WTC11 (cell line): ENCODE results near the gene PDE6G. TPM values are rescaled to one million over a fixed set of nuclear protein-coding genes. Genes with fewer than 3 reads are reported as not detected.

ENCODE experiments used
- ATAC-seq: fragments of 200-7000 bp; cut with Tn5 transposase; 2 replicates; pipeline ENCODE4 v1.10.0; 2021; ENCODE audit warnings: mild to moderate bottlenecking, moderate library complexity
- CTCF ChIA-PET: fragments of 300-600 bp; sonication (Branson Sonifier 250); formaldehyde crosslinking; loops from one replicate; lab custom pipeline; 2021; ENCODE audit warnings: antibody characterized with exemption; lab: Charles Lee
- POLR2A ChIA-PET: fragments of 350-600 bp; sonication (Branson Sonifier 250); formaldehyde crosslinking; loops from one replicate; lab custom pipeline; 2021; ENCODE audit warnings: antibody characterized with exemption; lab: Charles Lee
- DNase-seq: peaks from one replicate; pipeline ENCODE4 v3.0.0; 2021; ENCODE audit warnings: low spot score
- H3K27ac Mint-ChIP-seq: 2 replicates; pipeline ENCODE4 v1.8.0; 2021; ENCODE audit warnings: mixed read lengths
- H3K27me3 Mint-ChIP-seq: 2 replicates; pipeline ENCODE4 v1.8.0; 2021; ENCODE audit warnings: low read depth, mild to moderate bottlenecking, moderate library complexity, mixed read lengths
- H3K36me3 Mint-ChIP-seq: 2 replicates; pipeline ENCODE4 v1.8.0; 2021; ENCODE audit warnings: mixed read lengths
- H3K4me1 Mint-ChIP-seq: 2 replicates; pipeline ENCODE4 v1.8.0; 2022; ENCODE audit warnings: mixed read lengths
- H3K4me3 Mint-ChIP-seq: 2 replicates; pipeline ENCODE4 v1.8.0; 2021; ENCODE audit warnings: mild to moderate bottlenecking, moderate library complexity, mixed read lengths
- H3K9me3 Mint-ChIP-seq: 2 replicates; pipeline ENCODE4 v1.8.0; 2021; ENCODE audit warnings: mixed read lengths
- CBFB ChIP-seq: sonication (generic); formaldehyde crosslinking; IDR thresholded peaks from 2 replicates; pipeline ENCODE4 v1.8.1; 2022; ENCODE audit warnings: mild to moderate bottlenecking, low read depth, missing genetic modification reagents
- ELF4 ChIP-seq: sonication (generic); formaldehyde crosslinking; IDR thresholded peaks from 2 replicates; pipeline ENCODE4 v1.8.1; 2022; ENCODE audit warnings: low read depth, mild to moderate bottlenecking, moderate library complexity, missing genetic modification reagents
- ETV6 ChIP-seq: sonication (generic); formaldehyde crosslinking; IDR thresholded peaks from 2 replicates; pipeline ENCODE4 v1.8.1; 2022; ENCODE audit warnings: mild to moderate bottlenecking, missing genetic modification reagents
- GRHL2 ChIP-seq: fragments of 250-450 bp; sonication (Bioruptor Pico); IDR thresholded peaks from 2 replicates; pipeline ENCODE4 v1.8.0; 2022; ENCODE audit warnings: mild to moderate bottlenecking, moderate library complexity; ENCODE audit not compliant: insufficient replicate concordance, severe bottlenecking
- HMGA2 ChIP-seq: fragments of 250-450 bp; sonication (Bioruptor Pico); IDR thresholded peaks from 2 replicates; pipeline ENCODE4 v1.4.0; 2021; ENCODE audit warnings: mild to moderate bottlenecking, moderate library complexity
- JAZF1 ChIP-seq: fragments of 250-450 bp; sonication (Bioruptor Pico); IDR thresholded peaks from 2 replicates; pipeline ENCODE4 v1.9.0; 2021; ENCODE audit warnings: moderate library complexity, mild to moderate bottlenecking, inconsistent platforms
- JUN ChIP-seq: sonication (generic); formaldehyde crosslinking; IDR thresholded peaks from 2 replicates; pipeline ENCODE4 v1.8.0; 2023; ENCODE audit warnings: mild to moderate bottlenecking, missing genetic modification reagents
- MXD4 ChIP-seq: fragments of 250-450 bp; sonication (Bioruptor Pico); IDR thresholded peaks from 2 replicates; pipeline ENCODE4 v1.8.0; 2021; ENCODE audit warnings: mild to moderate bottlenecking, moderate library complexity, borderline replicate concordance
- NFATC4 ChIP-seq: fragments of 250-450 bp; sonication (Bioruptor Pico); IDR thresholded peaks from 2 replicates; pipeline ENCODE4 v1.9.0; 2021; ENCODE audit warnings: mild to moderate bottlenecking
- NR3C1 ChIP-seq: sonication (generic); formaldehyde crosslinking; conservative IDR thresholded peaks from 2 replicates; pipeline ENCODE4 v1.8.1; 2023; ENCODE audit warnings: low read depth, mild to moderate bottlenecking, missing genetic modification reagents
- ZNF219 ChIP-seq: sonication (generic); formaldehyde crosslinking; IDR thresholded peaks from 2 replicates; pipeline ENCODE4 v1.8.0; 2023; ENCODE audit warnings: missing genetic modification reagents, mild to moderate bottlenecking, borderline replicate concordance
- ZNF317 ChIP-seq: sonication (generic); formaldehyde crosslinking; IDR thresholded peaks from 2 replicates; pipeline ENCODE4 v1.8.1; 2023; ENCODE audit warnings: low read depth, mild to moderate bottlenecking, moderate library complexity, missing genetic modification reagents, borderline replicate concordance
- ZNF416 ChIP-seq: fragments of 250-450 bp; sonication (Bioruptor Pico); IDR thresholded peaks from 2 replicates; pipeline ENCODE4 v1.9.0; 2021; ENCODE audit warnings: mild to moderate bottlenecking, inconsistent platforms
- total RNA-seq: library from RNA; stranded (reverse); gene quantifications from 3 replicates; pipeline ENCODE4 v1.2.3, GENCODE V29; 2021
- TF ChIP-seq, protein P1 (sequence below): sonication (generic); formaldehyde crosslinking; IDR thresholded peaks from 2 replicates; pipeline ENCODE4 v1.8.1; 2022; ENCODE audit warnings: low read depth, missing genetic modification reagents, borderline replicate concordance
- TF ChIP-seq, protein P2 (sequence below): fragments of 250-450 bp; sonication (Bioruptor Pico); IDR thresholded peaks from 2 replicates; pipeline ENCODE4 v2.1.2; 2022; ENCODE audit warnings: mild to moderate bottlenecking, moderate library complexity
- TF ChIP-seq, protein P3 (sequence below): sonication (generic); formaldehyde crosslinking; conservative IDR thresholded peaks from 2 replicates; pipeline ENCODE4 v1.8.1; 2022; ENCODE audit warnings: mild to moderate bottlenecking, missing genetic modification reagents
- TF ChIP-seq, protein P4 (sequence below): sonication (generic); formaldehyde crosslinking; IDR thresholded peaks from 2 replicates; pipeline ENCODE4 v1.8.1; 2023; ENCODE audit warnings: mild to moderate bottlenecking, missing genetic modification reagents
- TF ChIP-seq, protein P5 (sequence below): sonication (generic); formaldehyde crosslinking; IDR thresholded peaks from 2 replicates; pipeline ENCODE4 v1.8.0; 2022; ENCODE audit warnings: mild to moderate bottlenecking, missing genetic modification reagents
- TF ChIP-seq, protein P6 (sequence below): fragments of 250-450 bp; sonication (Bioruptor Pico); IDR thresholded peaks from 2 replicates; pipeline ENCODE4 v1.9.0; 2021; ENCODE audit warnings: mild to moderate bottlenecking
- TF ChIP-seq, protein P7 (sequence below): fragments of 250-450 bp; sonication (Bioruptor Pico); IDR thresholded peaks from 2 replicates; pipeline ENCODE4 v1.9.0; 2021; ENCODE audit warnings: moderate library complexity, mild to moderate bottlenecking, inconsistent platforms, borderline replicate concordance
- TF ChIP-seq, protein P8 (sequence below): fragments of 200-600 bp; IDR thresholded peaks from 2 replicates; pipeline ENCODE4 v1.8.0; 2022; ENCODE audit warnings: antibody characterized with exemption

Gene PDE6G
- total RNA-seq, 1 experiment from 2014 or later: 4.4 TPM

DNA sequence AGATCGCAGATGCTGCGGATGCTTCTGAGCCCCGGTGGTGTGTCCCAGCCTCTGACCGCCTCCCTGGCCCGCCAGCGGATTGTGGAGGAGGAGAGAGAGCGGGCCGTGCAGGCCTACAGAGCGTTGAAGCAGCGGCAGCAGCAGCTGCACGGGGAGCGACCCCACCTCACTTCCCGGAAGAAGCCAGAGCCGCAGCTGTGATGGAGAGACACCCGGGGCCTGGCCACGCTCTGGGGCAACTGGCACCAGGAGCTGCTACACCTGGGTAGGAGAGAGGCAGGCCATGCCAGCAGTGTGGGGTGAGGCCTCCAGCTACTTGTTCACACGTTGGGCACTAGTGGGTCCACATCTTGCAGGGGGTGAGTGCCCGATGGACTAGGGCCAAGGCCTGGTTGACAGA lies 16.2 kb upstream of the PDE6G start:
- peaks cover 53% of the 10 kb centered on the region for H3K36me3 Mint-ChIP-seq
- H3K9me3 Mint-ChIP-seq: no peaks in the 10 kb centered on the region
- H3K4me1 Mint-ChIP-seq: peaks cover 10% of the 10 kb centered on the region
- no peak overlapping the region for H3K4me3 Mint-ChIP-seq
- POLR2A ChIA-PET: no interaction called here
- TF ChIP-seq GRHL2 (no peak), ELF4 (CRISPR knock-in tag) (no peak), NR3C1 (CRISPR knock-in tag) (no peak), ZNF219 (CRISPR knock-in tag) (no peak), ZNF317 (CRISPR knock-in tag) (no peak), CBFB (no peak)
- TF ChIP-seq, protein P1, sequence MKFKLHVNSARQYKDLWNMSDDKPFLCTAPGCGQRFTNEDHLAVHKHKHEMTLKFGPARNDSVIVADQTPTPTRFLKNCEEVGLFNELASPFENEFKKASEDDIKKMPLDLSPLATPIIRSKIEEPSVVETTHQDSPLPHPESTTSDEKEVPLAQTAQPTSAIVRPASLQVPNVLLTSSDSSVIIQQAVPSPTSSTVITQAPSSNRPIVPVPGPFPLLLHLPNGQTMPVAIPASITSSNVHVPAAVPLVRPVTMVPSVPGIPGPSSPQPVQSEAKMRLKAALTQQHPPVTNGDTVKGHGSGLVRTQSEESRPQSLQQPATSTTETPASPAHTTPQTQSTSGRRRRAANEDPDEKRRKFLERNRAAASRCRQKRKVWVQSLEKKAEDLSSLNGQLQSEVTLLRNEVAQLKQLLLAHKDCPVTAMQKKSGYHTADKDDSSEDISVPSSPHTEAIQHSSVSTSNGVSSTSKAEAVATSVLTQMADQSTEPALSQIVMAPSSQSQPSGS (CRISPR knock-in tag): no peak
- TF ChIP-seq, protein P2, sequence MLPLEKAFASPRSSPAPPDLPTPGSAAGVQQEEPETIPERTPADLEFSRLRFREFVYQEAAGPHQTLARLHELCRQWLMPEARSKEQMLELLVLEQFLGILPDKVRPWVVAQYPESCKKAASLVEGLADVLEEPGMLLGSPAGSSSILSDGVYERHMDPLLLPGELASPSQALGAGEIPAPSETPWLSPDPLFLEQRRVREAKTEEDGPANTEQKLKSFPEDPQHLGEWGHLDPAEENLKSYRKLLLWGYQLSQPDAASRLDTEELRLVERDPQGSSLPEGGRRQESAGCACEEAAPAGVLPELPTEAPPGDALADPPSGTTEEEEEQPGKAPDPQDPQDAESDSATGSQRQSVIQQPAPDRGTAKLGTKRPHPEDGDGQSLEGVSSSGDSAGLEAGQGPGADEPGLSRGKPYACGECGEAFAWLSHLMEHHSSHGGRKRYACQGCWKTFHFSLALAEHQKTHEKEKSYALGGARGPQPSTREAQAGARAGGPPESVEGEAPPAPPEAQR (CRISPR knock-in tag): no peak
- TF ChIP-seq, protein P3, sequence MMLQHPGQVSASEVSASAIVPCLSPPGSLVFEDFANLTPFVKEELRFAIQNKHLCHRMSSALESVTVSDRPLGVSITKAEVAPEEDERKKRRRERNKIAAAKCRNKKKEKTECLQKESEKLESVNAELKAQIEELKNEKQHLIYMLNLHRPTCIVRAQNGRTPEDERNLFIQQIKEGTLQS: no peak
- TF ChIP-seq, protein P4, sequence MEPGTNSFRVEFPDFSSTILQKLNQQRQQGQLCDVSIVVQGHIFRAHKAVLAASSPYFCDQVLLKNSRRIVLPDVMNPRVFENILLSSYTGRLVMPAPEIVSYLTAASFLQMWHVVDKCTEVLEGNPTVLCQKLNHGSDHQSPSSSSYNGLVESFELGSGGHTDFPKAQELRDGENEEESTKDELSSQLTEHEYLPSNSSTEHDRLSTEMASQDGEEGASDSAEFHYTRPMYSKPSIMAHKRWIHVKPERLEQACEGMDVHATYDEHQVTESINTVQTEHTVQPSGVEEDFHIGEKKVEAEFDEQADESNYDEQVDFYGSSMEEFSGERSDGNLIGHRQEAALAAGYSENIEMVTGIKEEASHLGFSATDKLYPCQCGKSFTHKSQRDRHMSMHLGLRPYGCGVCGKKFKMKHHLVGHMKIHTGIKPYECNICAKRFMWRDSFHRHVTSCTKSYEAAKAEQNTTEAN (CRISPR knock-in tag): no peak
- TF ChIP-seq, protein P5, sequence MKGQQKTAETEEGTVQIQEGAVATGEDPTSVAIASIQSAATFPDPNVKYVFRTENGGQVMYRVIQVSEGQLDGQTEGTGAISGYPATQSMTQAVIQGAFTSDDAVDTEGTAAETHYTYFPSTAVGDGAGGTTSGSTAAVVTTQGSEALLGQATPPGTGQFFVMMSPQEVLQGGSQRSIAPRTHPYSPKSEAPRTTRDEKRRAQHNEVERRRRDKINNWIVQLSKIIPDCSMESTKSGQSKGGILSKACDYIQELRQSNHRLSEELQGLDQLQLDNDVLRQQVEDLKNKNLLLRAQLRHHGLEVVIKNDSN (CRISPR knock-in tag): no peak
- TF ChIP-seq, protein P6, sequence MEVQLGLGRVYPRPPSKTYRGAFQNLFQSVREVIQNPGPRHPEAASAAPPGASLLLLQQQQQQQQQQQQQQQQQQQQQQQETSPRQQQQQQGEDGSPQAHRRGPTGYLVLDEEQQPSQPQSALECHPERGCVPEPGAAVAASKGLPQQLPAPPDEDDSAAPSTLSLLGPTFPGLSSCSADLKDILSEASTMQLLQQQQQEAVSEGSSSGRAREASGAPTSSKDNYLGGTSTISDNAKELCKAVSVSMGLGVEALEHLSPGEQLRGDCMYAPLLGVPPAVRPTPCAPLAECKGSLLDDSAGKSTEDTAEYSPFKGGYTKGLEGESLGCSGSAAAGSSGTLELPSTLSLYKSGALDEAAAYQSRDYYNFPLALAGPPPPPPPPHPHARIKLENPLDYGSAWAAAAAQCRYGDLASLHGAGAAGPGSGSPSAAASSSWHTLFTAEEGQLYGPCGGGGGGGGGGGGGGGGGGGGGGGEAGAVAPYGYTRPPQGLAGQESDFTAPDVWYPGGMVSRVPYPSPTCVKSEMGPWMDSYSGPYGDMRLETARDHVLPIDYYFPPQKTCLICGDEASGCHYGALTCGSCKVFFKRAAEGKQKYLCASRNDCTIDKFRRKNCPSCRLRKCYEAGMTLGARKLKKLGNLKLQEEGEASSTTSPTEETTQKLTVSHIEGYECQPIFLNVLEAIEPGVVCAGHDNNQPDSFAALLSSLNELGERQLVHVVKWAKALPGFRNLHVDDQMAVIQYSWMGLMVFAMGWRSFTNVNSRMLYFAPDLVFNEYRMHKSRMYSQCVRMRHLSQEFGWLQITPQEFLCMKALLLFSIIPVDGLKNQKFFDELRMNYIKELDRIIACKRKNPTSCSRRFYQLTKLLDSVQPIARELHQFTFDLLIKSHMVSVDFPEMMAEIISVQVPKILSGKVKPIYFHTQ (CRISPR knock-in tag): no peak
- ATAC-seq (no peak), DNase-seq (no peak)
- H3K27me3 Mint-ChIP-seq: no peaks in the 10 kb centered on the region
- no peak overlapping the region for H3K27ac Mint-ChIP-seq
- CTCF ChIA-PET: no interaction called here

DNA sequence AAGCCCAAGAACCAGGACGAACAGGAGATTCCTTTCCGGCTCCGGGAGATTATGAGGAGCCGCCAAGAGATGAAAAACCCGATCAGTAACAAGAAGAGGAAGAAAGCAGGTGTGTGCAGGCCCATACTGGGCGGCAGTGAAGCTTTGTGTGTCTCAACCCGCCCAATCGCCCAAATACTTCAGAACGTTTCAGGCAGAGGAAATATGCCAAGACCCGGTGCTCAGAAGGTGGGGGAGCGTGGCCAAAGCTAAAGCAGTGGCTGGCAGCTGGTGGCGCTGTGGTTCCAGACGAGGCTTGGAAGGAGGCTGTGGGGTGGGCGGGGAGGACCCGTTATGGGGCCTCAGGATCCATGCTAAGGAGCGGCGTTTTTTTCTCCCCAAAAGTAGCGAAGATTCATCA lies 11.4 kb upstream of the PDE6G start:
- H3K27ac Mint-ChIP-seq: peak overlapping the region; percentile 91
- DNase-seq: peak; percentile 68
- ChIA-PET POLR2A (no interaction called here), CTCF (interaction anchor here (0.6 to 1.7 kb wide), 9 partner anchors 16 to 363 kb away, joined by 3 to 10 read pairs (median 4); partner anchors contain the start of genes ARL16, HGS, MRPL12 and NPLOC4)
- 0 out of 2 replicates have a peak, but pooled peaks have one; percentile 5 for ATAC-seq
- H3K4me3 Mint-ChIP-seq: peak overlapping the region; percentile 96
- peaks cover 48% of the 10 kb centered on the region for H3K36me3 Mint-ChIP-seq
- H3K4me1 Mint-ChIP-seq: peaks cover 21% of the 10 kb centered on the region
- H3K27me3 Mint-ChIP-seq: no peaks in the 10 kb centered on the region
- no peaks in the 10 kb centered on the region for H3K9me3 Mint-ChIP-seq
- TF ChIP-seq, protein P7, sequence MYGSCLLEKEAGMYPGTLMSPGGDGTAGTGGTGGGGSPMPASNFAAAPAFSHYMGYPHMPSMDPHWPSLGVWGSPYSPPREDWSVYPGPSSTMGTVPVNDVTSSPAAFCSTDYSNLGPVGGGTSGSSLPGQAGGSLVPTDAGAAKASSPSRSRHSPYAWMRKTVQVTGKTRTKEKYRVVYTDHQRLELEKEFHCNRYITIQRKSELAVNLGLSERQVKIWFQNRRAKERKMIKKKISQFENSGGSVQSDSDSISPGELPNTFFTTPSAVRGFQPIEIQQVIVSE (CRISPR knock-in tag): no peak
- no peak for TF ChIP-seq ETV6
- TF ChIP-seq NFATC4 (CRISPR knock-in tag): no peak
- TF ChIP-seq, protein P2 (CRISPR knock-in tag): no peak
- TF ChIP-seq ZNF416 (CRISPR knock-in tag): no peak
- TF ChIP-seq, protein P8, sequence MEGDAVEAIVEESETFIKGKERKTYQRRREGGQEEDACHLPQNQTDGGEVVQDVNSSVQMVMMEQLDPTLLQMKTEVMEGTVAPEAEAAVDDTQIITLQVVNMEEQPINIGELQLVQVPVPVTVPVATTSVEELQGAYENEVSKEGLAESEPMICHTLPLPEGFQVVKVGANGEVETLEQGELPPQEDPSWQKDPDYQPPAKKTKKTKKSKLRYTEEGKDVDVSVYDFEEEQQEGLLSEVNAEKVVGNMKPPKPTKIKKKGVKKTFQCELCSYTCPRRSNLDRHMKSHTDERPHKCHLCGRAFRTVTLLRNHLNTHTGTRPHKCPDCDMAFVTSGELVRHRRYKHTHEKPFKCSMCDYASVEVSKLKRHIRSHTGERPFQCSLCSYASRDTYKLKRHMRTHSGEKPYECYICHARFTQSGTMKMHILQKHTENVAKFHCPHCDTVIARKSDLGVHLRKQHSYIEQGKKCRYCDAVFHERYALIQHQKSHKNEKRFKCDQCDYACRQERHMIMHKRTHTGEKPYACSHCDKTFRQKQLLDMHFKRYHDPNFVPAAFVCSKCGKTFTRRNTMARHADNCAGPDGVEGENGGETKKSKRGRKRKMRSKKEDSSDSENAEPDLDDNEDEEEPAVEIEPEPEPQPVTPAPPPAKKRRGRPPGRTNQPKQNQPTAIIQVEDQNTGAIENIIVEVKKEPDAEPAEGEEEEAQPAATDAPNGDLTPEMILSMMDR: no peak
- TF ChIP-seq MXD4 (CRISPR knock-in tag): no peak
- no peak for TF ChIP-seq JUN
- no peak for TF ChIP-seq JAZF1 (CRISPR knock-in tag)
- TF ChIP-seq HMGA2 (CRISPR knock-in tag): no peak
- TF ChIP-seq CBFB: no peak
